HepG2 (cell line): ENCODE results near the gene RHEBL1. TPM values are rescaled to one million over a fixed set of nuclear protein-coding genes. Genes with fewer than 3 reads are reported as not detected.

Source experiments
- ATF1 ChIP-seq: IDR thresholded peaks from 2 replicates; pipeline ENCODE4 v1.6.1; 2016; ENCODE audit warnings: mild to moderate bottlenecking, control low read depth
- BRF2 ChIP-seq: sonication (generic); formaldehyde crosslinking; IDR thresholded peaks from 2 replicates; pipeline ENCODE4 v1.8.1; 2022; ENCODE audit warnings: mild to moderate bottlenecking, missing genetic modification reagents
- CREBL2 ChIP-seq: sonication (generic); formaldehyde crosslinking; IDR thresholded peaks from 2 replicates; pipeline ENCODE4 v1.8.1; 2023; ENCODE audit warnings: missing genetic modification reagents, mild to moderate bottlenecking, borderline replicate concordance
- HDAC1 ChIP-seq: sonication (generic); formaldehyde crosslinking; IDR thresholded peaks from 2 replicates; pipeline ENCODE4 v1.5.1; 2020; ENCODE audit warnings: mild to moderate bottlenecking, missing genetic modification reagents
- HNF1B ChIP-seq: sonication (generic); formaldehyde crosslinking; IDR thresholded peaks from 2 replicates; pipeline ENCODE4 v1.5.1; 2020; ENCODE audit warnings: mild to moderate bottlenecking, moderate library complexity, missing genetic modification reagents
- KLF15 ChIP-seq: sonication (generic); formaldehyde crosslinking; IDR thresholded peaks from 2 replicates; pipeline ENCODE4 v1.8.1; 2023; ENCODE audit warnings: borderline replicate concordance, mild to moderate bottlenecking, inconsistent platforms, missing genetic modification reagents, mixed read lengths
- MAF1 ChIP-seq: sonication (generic); formaldehyde crosslinking; IDR thresholded peaks from 2 replicates; pipeline ENCODE4 v1.5.0; 2020; ENCODE audit warnings: missing genetic modification reagents, borderline replicate concordance
- NFIB ChIP-seq: sonication (generic); formaldehyde crosslinking; IDR thresholded peaks from 2 replicates; pipeline ENCODE4 v1.9.0; 2021; ENCODE audit warnings: missing genetic modification reagents, mild to moderate bottlenecking, borderline replicate concordance
- REPIN1 ChIP-seq: sonication (generic); formaldehyde crosslinking; IDR thresholded peaks from 2 replicates; pipeline ENCODE4 v1.8.0; 2022; ENCODE audit warnings: missing genetic modification reagents, low read depth, mild to moderate bottlenecking, borderline replicate concordance
- SP4 ChIP-seq: sonication (generic); formaldehyde crosslinking; IDR thresholded peaks from 2 replicates; pipeline ENCODE4 v1.8.1; 2023; ENCODE audit warnings: mild to moderate bottlenecking, missing genetic modification reagents
- XRCC5 ChIP-seq: fragments of 200-400 bp; formaldehyde crosslinking; optimal IDR thresholded peaks from 2 replicates; pipeline ENCODE3; 2017; ENCODE audit warnings: mild to moderate bottlenecking, low read length
- ZBTB21 ChIP-seq: sonication (generic); formaldehyde crosslinking; IDR thresholded peaks from 2 replicates; pipeline ENCODE4 v1.4.0; 2020; ENCODE audit warnings: missing genetic modification reagents
- ZBTB4 ChIP-seq: sonication (generic); formaldehyde crosslinking; IDR thresholded peaks from 2 replicates; pipeline ENCODE4 v1.4.0; 2020; ENCODE audit warnings: missing genetic modification reagents, mild to moderate bottlenecking, borderline replicate concordance
- ZBTB46 ChIP-seq: sonication (generic); formaldehyde crosslinking; IDR thresholded peaks from 2 replicates; pipeline ENCODE4 v1.4.0; 2020; ENCODE audit warnings: mild to moderate bottlenecking, missing genetic modification reagents, borderline replicate concordance
- ZEB1 ChIP-seq: IDR thresholded peaks from 2 replicates; pipeline ENCODE4 v1.6.1; 2012; ENCODE audit warnings: mild to moderate bottlenecking, low read depth, inconsistent platforms; ENCODE audit not compliant: insufficient replicate concordance
- ZNF547 ChIP-seq: sonication (generic); formaldehyde crosslinking; IDR thresholded peaks from 2 replicates; pipeline ENCODE4 v1.5.1; 2020; ENCODE audit warnings: mild to moderate bottlenecking, missing genetic modification reagents
- ZNF780A ChIP-seq: sonication (generic); formaldehyde crosslinking; IDR thresholded peaks from 2 replicates; pipeline ENCODE4 v1.8.0; 2022; ENCODE audit warnings: mild to moderate bottlenecking, missing genetic modification reagents, moderate library complexity
- ZSCAN9 ChIP-seq: IDR thresholded peaks from 2 replicates; pipeline ENCODE4 v1.6.1; 2016; ENCODE audit warnings: borderline replicate concordance
- polyA plus RNA-seq, 8 experiments: library from polyadenylated mRNA; depleted of rRNA in 3 of 8; stranded (reverse) in 7 of 8; unstranded in 1 of 8; fragments of >200 nt; fragmentation: Illumina TruSeq in 4 of 8; extraction: Trizol in 4 of 8; gene quantifications; 2 replicates each; pipeline versions ENCODE4 v1.2.1 to v1.2.3, GENCODE V29; 2011 to 2016; ENCODE audit warnings: low read depth in 4 of 8, missing spikeins in 1 of 8, mixed read lengths in 1 of 8; ENCODE audit not compliant: insufficient read depth in 1 of 8
- total RNA-seq, 5 experiments: library from RNA; depleted of rRNA; stranded (reverse); fragments of >200 nt; fragmentation: Illumina TruSeq; extraction: Trizol; gene quantifications; 2 replicates each; pipeline ENCODE4 v1.2.3, GENCODE V29; 2016; ENCODE audit warnings: low read depth in 1 of 5

The RHEBL1 gene
- total and polyA plus RNA-seq, 2 of the 13 experiments (the other 11 are each of a cell fraction or from before 2014, with no cell fraction given): 1.4 to 2.5 TPM

- TF ChIP-seq ZEB1 (no peak), ZBTB46 (CRISPR knock-in tag) (no peak), BRF2 (CRISPR knock-in tag) (no peak), REPIN1 (CRISPR knock-in tag) (no peak), CREBL2 (CRISPR knock-in tag) (no peak), HDAC1 (CRISPR knock-in tag) (peak; percentile 77), SP4 (CRISPR knock-in tag) (peak; percentile 52; the same call in 1 of the 2 replicates), ZBTB21 (CRISPR knock-in tag) (no peak), ATF1 (no peak), MAF1 (CRISPR knock-in tag) (peak; percentile 46; the same call in 1 of the 2 replicates), XRCC5 (peak; percentile 73), ZBTB4 (no peak; the same call in 1 of the 2 replicates), ZNF780A (CRISPR knock-in tag) (no peak), ZSCAN9 (CRISPR knock-in tag) (peak; percentile 75), KLF15 (CRISPR knock-in tag) (no peak; the same call in 1 of the 2 replicates), HNF1B (CRISPR knock-in tag) (peak; percentile 67), NFIB (CRISPR knock-in tag) (no peak), ZNF547 (CRISPR knock-in tag) (0 out of 2 replicates have a peak, but pooled peaks have one; percentile 68)
Observed at GRCh38 chr12:49069507-49070346, at the start of gene RHEBL1 (continued).
